HUES64 (cell line): ENCODE data around the gene DUSP11.
"Not testable (repeated sequence)": the region's sequence is repeated elsewhere in the genome, so short reads cannot be mapped to it uniquely, and the experiment has no call there.

Experiments
- H3K27ac ChIP-seq: 2 replicates; pipeline ENCODE4 v1.7.0; 2013; ENCODE audit warnings: low read depth, low read length, inconsistent platforms
- H3K27me3 ChIP-seq: 2 replicates; pipeline ENCODE4 v1.6.1; 2013; ENCODE audit warnings: mild to moderate bottlenecking, low read length; ENCODE audit not compliant: insufficient read depth
- H3K36me3 ChIP-seq: 2 replicates; pipeline ENCODE4 v1.6.1; 2013; ENCODE audit warnings: mild to moderate bottlenecking, low read length; ENCODE audit not compliant: insufficient read depth
- H3K4me1 ChIP-seq: 2 replicates; pipeline ENCODE4 v1.6.1; 2013; ENCODE audit warnings: mild to moderate bottlenecking, low read length, moderate library complexity; ENCODE audit not compliant: insufficient read depth
- H3K4me3 ChIP-seq: 2 replicates; pipeline ENCODE4 v1.5.1; 2013; ENCODE audit warnings: mild to moderate bottlenecking, low read length, moderate library complexity
- H3K9ac ChIP-seq: 2 replicates; pipeline ENCODE4 v1.6.1; 2013; ENCODE audit warnings: mild to moderate bottlenecking, low read depth, low read length
- H3K9me3 ChIP-seq: 2 replicates; pipeline ENCODE4 v1.6.1; 2013; ENCODE audit warnings: low read depth, low read length; ENCODE audit not compliant: insufficient read depth
- WGBS: fragments of 150-250, 120-280 bp; methylation state at CpG from one replicate; pipeline ENCODE4 v1.1.7; 2013; ENCODE audit warnings: missing lambda C conversion rate; 5-methylcytosine and 5-hydroxymethylcytosine counted together

DUSP11 gene

DNA sequence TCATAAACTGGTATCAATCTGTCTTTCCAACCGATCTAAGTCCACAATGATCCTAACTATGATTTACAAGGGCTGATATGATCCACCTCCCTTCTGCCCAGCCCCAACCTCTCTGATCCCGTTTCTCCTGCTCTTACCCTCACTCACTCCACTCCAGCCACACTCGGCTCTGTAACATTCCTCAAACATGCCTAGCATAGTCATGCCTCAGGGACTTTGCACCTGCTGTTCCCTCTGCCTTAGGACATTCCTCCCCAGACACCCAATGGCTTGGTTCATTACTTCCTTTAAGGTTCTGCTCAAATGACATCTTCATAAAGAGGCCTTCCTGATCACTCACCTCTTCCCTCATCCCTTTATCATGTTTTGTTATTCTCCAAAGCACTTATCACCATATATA is 9.2 kb downstream of the DUSP11 start:
- Histone ChIP-seq H3K36me3 (peaks cover 73% of the 10 kb centered on the region), H3K4me3 (no peak overlapping the region), H3K27me3 (no peaks in the 10 kb centered on the region), H3K27ac (no peak overlapping the region), H3K9me3 (no peaks in the 10 kb centered on the region), H3K9ac (no peak overlapping the region), H3K4me1 (no peaks in the 10 kb centered on the region)
- 91% methylated on average over 3 of the region's 3 CpGs for WGBS

DNA sequence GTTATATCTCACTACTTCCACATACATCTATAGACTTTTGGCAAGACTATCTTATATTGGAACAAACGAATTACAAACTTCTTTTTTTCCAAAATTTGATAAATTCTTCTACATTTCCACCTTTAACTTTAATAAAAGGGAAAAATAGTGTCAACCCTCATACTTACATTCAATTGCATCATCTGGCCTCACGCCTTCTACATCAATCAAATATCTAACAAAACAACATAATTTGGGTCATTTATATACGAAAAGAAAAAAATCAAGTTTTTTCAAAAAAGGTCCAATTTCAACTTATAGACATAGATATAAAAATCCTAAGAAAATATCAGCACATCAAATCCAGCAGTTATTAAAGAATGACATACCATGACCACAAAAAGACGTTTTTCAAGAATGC is 12.9 kb downstream of the DUSP11 start:
- Histone ChIP-seq H3K27ac (no peak overlapping the region), H3K36me3 (peaks cover 75% of the 10 kb centered on the region), H3K9ac (no peak overlapping the region), H3K4me3 (no peak overlapping the region), H3K4me1 (no peaks in the 10 kb centered on the region), H3K9me3 (no peaks in the 10 kb centered on the region), H3K27me3 (no peaks in the 10 kb centered on the region)
- WGBS: 95% methylated on average over 4 of the region's 4 CpGs

DNA sequence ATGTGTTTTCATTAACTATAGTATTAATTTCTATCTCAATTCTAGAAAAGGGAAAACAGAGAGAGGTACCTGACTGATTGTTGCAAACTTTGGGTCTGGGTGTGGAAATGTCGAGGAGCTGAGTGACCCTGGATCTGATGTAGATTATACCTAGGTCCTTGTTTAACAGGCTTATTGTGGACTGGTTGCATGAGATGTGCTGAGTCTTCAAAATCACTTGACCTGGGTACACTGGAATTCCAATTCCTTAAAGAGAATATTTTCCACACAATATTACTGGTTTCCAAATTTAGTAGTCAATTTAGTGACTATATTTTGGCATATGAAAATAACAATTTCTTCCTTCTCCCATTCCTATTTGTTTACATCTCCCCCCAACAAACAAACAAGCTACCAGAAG is 13.6 kb downstream of the DUSP11 start:
- H3K27me3 ChIP-seq: no peaks in the 10 kb centered on the region
- H3K4me1 ChIP-seq: no peaks in the 10 kb centered on the region
- no peak overlapping the region for H3K9ac ChIP-seq
- H3K36me3 ChIP-seq: peaks cover 81% of the 10 kb centered on the region
- no peak overlapping the region for H3K27ac ChIP-seq
- WGBS: 94% methylated on average over 1 of the region's 1 CpG
- H3K4me3 ChIP-seq: no peak overlapping the region
- H3K9me3 ChIP-seq: no peaks in the 10 kb centered on the region

DNA sequence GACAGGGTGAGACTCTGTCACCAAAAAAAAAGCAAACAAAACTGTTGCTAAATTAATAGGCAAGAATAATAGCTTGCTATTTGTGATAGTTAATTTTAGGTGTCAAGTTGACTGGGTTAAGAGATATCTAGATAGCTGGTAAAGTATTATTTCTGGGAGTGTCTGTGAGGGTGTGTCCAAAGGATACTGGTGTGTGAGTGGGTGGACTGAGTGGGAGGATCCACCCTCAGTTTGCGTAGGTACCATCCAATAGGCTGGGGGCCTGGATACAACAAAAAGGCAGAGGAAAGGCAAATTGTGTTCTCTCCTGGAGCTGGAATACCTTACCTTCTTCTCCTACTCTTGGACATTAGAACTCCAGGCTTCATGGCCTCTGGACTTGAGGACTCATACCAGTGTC is 15.0 kb downstream of the DUSP11 start:
- WGBS: 92% methylated on average over 1 of the region's 1 CpG
- Histone ChIP-seq H3K27ac (no peak overlapping the region), H3K4me3 (no peak overlapping the region), H3K36me3 (peaks cover 91% of the 10 kb centered on the region), H3K4me1 (no peaks in the 10 kb centered on the region), H3K9me3 (no peaks in the 10 kb centered on the region), H3K27me3 (no peaks in the 10 kb centered on the region), H3K9ac (no peak overlapping the region)

DNA sequence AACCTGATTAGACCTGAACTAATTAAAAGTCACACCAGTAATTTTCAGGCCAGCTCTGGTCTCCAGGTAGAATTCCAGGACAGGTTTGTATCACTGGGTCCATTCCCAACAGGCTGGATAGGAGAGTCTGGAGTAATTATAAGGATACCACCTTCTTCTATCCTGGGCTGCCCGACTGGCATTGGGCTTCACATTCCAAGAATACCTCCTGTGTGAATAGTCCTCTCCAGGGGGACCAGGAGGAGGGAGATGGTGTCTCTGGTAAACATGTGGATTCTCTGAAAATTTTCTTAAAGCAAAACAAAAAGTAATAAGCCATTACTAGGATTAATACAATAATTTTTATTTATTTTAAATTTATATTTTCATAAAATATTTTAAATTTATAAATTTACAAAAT is 17.3 kb downstream of the DUSP11 start:
- no peaks in the 10 kb centered on the region for H3K9me3 ChIP-seq
- no peak overlapping the region for H3K4me3 ChIP-seq
- H3K9ac ChIP-seq: no peak overlapping the region
- no peaks in the 10 kb centered on the region for H3K4me1 ChIP-seq
- no peaks in the 10 kb centered on the region for H3K27me3 ChIP-seq
- H3K27ac ChIP-seq: no peak overlapping the region
- WGBS: no CpG with 5 or more reads among the region's 1 CpG
- peaks cover 86% of the 10 kb centered on the region for H3K36me3 ChIP-seq

DNA sequence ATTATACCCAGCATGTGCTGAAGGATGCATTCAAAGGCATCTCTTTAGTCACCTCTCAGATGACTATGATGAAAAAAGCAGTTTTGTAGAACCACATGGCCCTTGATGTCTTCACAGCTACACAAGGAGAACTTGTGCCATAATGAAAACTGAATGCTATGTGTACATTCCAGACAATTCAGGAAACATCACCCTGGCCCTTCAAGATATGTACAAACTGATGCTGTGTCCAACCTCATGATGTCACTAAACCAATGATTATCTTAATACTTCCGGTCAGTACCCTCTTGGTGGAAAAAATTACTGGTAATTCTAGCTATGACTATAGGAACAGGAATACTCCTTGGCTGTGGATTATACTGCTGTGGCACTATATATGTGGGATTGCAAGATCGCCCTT is 20.0 kb downstream of the DUSP11 start:
- Histone ChIP-seq H3K27ac (no peak overlapping the region), H3K27me3 (no peaks in the 10 kb centered on the region), H3K9ac (no peak overlapping the region), H3K4me3 (no peak overlapping the region), H3K4me1 (no peaks in the 10 kb centered on the region), H3K9me3 (0 out of 2 replicates have a peak, but pooled peaks cover 4% of the 10 kb centered on the region), H3K36me3 (peaks cover 80% of the 10 kb centered on the region)
- WGBS: 100% methylated on average over 2 of the region's 2 CpGs

DNA sequence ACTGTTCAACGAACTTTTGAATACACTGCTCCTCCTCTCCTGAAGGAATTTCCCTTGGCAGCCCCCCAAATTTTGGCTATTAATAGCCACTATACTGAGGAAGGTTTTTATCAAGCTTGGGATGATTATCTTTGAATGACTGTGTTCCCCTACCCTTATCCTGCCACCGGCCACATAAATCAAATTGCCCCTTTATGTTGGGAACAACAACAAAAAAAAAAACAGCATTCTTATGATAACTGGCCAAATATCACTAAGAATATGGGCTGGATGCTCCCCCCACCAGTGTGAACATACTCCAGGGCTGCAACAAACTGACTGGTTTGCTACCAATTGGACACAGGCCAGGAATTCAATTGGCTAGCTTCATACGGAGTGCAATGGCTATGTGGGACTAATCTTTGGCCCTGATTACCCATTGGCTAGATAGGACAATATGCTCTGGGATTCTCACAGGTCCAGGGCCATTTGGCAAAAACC is 20.6 kb downstream of the DUSP11 start:
- Histone ChIP-seq H3K27ac (no peak overlapping the region), H3K36me3 (peaks cover 75% of the 10 kb centered on the region), H3K4me3 (no peak overlapping the region), H3K9me3 (0 out of 2 replicates have a peak, but pooled peaks cover 4% of the 10 kb centered on the region), H3K9ac (no peak overlapping the region), H3K27me3 (no peaks in the 10 kb centered on the region), H3K4me1 (no peaks in the 10 kb centered on the region)
- 81% methylated on average over 3 of the region's 3 CpGs for WGBS

DNA sequence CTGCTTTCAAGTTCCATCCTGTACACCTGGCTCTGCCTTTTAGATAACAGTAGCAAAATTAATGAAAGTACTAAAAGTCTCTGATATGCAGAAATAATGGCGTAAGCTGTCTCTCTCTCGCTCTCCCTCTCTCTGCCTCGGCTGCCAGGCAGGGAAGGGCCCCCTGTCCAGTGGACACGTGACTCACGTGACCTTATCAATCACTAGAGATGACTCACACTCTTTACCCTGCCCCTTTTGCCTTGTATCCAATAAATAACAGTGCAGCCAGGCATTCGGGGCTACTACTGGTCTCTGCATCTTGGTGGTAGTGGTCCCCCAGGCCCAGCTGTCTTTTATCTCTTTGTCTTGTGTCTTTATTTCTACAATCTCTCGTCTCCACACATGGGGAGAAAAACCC is 25.6 kb downstream of the DUSP11 start:
- 93% methylated on average over 7 of the region's 7 CpGs for WGBS

DNA sequence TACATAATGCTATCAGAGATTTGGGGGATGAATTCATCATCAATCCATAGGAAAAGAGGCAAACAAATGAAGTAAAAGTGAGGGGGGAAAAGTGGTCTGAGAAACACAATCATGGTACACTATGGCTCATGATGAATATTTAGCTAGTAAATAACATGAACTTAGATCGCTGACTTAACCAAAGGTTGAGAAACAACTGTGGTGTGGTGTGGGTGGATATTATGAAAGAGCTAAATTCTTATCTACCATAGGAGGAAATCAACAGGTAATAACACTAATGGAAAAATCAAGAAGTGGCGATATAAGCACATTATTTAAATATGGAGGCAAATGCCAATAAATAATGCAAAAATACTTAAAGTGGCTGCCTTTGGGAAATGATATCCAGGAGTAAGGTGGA is 30.6 kb downstream of the DUSP11 start:
- Histone ChIP-seq H3K4me1 (no peaks in the 10 kb centered on the region), H3K9ac (no peak overlapping the region), H3K9me3 (no peaks in the 10 kb centered on the region), H3K36me3 (peaks cover 8% of the 10 kb centered on the region; the same call in 1 of the 2 replicates), H3K4me3 (no peak overlapping the region), H3K27me3 (no peaks in the 10 kb centered on the region), H3K27ac (no peak overlapping the region)
- WGBS: 80% methylated on average over 1 of the region's 2 CpGs

More for the DNA sequence above, 25.6 kb downstream of the DUSP11 start:
- not testable (repeated sequence) for H3K27me3 ChIP-seq, H3K4me3 ChIP-seq, H3K9ac ChIP-seq, H3K9me3 ChIP-seq, H3K27ac ChIP-seq, H3K4me1 ChIP-seq
- peaks cover 33% of the 10 kb centered on the region for H3K36me3 ChIP-seq

DNA sequence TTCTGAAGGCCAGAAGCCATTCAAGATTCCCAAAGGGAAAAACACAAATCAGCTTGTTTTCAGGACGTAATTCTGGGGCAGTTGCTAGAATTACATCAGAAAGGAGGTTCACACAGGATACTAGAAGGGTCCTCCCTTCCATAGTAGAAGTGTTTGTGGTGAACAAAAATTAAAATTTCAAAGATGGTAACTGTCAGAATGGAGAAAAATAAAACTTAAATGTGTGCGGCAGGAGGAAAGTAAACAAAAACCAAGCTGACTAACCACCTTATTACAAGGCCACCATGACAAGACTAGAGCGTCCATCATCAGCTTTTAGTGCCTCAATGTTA is 33.1 kb downstream of the DUSP11 start:
- WGBS: 86% methylated on average over 2 of the region's 3 CpGs
- H3K36me3 ChIP-seq: peaks cover 8% of the 10 kb centered on the region; the same call in 1 of the 2 replicates
- no peaks in the 10 kb centered on the region for H3K4me1 ChIP-seq

DNA sequence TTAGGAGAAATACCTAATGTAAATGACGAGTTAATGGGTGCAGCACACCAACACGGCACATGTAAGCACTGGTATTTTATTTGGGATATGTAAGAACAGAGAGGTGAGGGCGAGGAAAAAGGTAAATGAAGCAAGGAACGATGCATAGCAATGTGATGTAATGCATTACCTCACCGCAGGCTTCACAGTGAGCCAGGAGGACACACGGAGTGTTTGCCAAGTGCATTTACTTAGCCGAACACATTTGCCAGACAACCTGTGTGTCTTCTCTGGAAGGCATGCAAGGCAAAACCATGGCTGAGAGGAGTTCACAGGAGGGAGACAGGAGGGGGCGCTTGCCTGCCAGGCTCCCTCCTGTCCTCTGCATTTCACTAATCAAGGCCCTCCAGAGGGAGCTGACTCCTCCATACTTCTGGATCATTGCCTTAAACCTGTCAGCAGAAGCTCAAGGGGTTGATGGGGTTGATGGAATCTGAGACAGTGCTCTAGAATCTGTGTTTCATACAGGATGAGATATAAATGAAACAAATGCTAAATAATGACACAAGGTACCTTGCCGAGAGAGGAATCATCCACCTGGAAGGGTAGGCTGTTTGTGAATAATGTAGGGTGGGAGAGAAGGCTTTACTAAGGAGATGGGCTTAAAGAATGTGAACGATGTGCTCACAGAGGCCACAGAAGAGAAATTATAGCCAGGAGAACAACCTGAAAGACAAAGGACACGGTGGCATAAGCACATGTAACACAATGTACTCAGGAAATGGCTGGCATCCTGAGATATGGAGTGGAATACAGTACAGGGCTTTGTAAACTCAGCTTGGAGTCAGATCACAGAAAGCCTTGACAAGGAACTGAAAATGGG is 33.7 kb downstream of the DUSP11 start:
- Histone ChIP-seq H3K27me3 (peaks cover 13% of the 10 kb centered on the region), H3K27ac (no peak overlapping the region), H3K4me1 (no peaks in the 10 kb centered on the region), H3K36me3 (peaks cover 8% of the 10 kb centered on the region; the same call in 1 of the 2 replicates), H3K9ac (no peak overlapping the region), H3K9me3 (no peaks in the 10 kb centered on the region), H3K4me3 (no peak overlapping the region)
- 93% methylated on average over 11 of the region's 11 CpGs for WGBS

More for the DNA sequence above, 33.1 kb downstream of the DUSP11 start:
- no peak overlapping the region for H3K9ac ChIP-seq
- no peak overlapping the region for H3K27ac ChIP-seq
- H3K9me3 ChIP-seq: no peaks in the 10 kb centered on the region
- no peak overlapping the region for H3K4me3 ChIP-seq
- H3K27me3 ChIP-seq: peaks cover 7% of the 10 kb centered on the region
